Sigmoid colon (tissue), 7 donors: Measurements from ENCODE around the gene PSMB5. TPM values are rescaled to one million over a fixed set of nuclear protein-coding genes. Genes with fewer than 3 reads are reported as not detected.

ENCODE experiments used
- DNase-seq: peaks from one replicate; pipeline ENCODE4 v3.0.0-alpha.2; 2019
- H3K27ac ChIP-seq, 4 donors: fragments of 200-600 bp; sonication (generic); one replicate each; pipeline ENCODE4 v1.5.1; 2016 to 2019; ENCODE audit warnings: mild to moderate bottlenecking in 1 of 4
- H3K27me3 ChIP-seq, 3 donors: fragments of 200-600 bp; sonication (generic); one replicate each; pipeline ENCODE4 v1.5.1; 2019; ENCODE audit warnings: mild to moderate bottlenecking in 1 of 3
- H3K36me3 ChIP-seq, 4 donors: fragments of 200-600 bp; sonication (generic); one replicate each; pipeline ENCODE4 v1.5.1; 2016 to 2019
- H3K4me1 ChIP-seq, 4 donors: fragments of 200-600 bp; sonication (generic); one replicate each; pipeline ENCODE4 v1.5.1; 2017 to 2019
- H3K4me3 ChIP-seq, 4 donors: fragments of 200-600 bp; sonication (generic); one replicate each; pipeline ENCODE4 v1.5.1; 2017 to 2019; ENCODE audit warnings: mild to moderate bottlenecking in 2 of 4, moderate library complexity in 1 of 4
- H3K9me3 ChIP-seq, 4 donors: fragments of 200-600 bp in 3 of 4; sonication (generic) in 3 of 4; one replicate each; pipeline versions ENCODE4 v1.5.1 to v1.6.1; 2013 to 2019
- EP300 ChIP-seq, 4 donors: sonication (generic); formaldehyde crosslinking; IDR thresholded peaks; one replicate each; pipeline ENCODE4 v1.6.1; 2017; ENCODE audit warnings: antibody characterized with exemption in 4 of 4
- POLR2A ChIP-seq, 2 donors: fragments of 450-650 bp; IDR thresholded peaks; one replicate each; pipeline ENCODE4 v1.6.1; 2016; ENCODE audit warnings: antibody characterized with exemption in 2 of 2, mild to moderate bottlenecking in 2 of 2, moderate library complexity in 2 of 2
- POLR2AphosphoS5 ChIP-seq, 4 donors: sonication (generic); formaldehyde crosslinking; IDR thresholded peaks; one replicate each; pipeline ENCODE4 v1.6.1; 2017; ENCODE audit warnings: antibody characterized with exemption in 4 of 4
- WGBS, 2 donors: extraction: QIAGEN DNeasy Blood & Tissue Kit; methylation state at CpG; one replicate each; pipeline ENCODE4 v1.1.7; 2013; 5-methylcytosine and 5-hydroxymethylcytosine counted together
- intact Hi-C: fragments of 100-400 bp; cut with DNase I; formaldehyde crosslinking; loops from one replicate; pipeline ENCODE4 v1.15.1; 2023
- polyA plus RNA-seq, 3 donors: library from polyadenylated mRNA; stranded (reverse); fragments of 200-250 nt; gene quantifications; one replicate each; pipeline ENCODE4 v1.2.3, GENCODE V29; 2013
- total RNA-seq, 4 donors: library from RNA; depleted of rRNA; stranded (reverse); fragments of >200 nt; gene quantifications; one replicate each; pipeline ENCODE4 v1.1.0, GENCODE V29; 2016
- TF ChIP-seq, protein P1 (sequence below), 4 experiments: fragments of 450-650 bp in 3 of 4; fragments of 200-600 bp in 1 of 4; IDR thresholded peaks; one replicate each; pipeline ENCODE4 v1.5.1; 2016 to 2019; ENCODE audit warnings: antibody characterized with exemption in 4 of 4, mild to moderate bottlenecking in 3 of 4, moderate library complexity in 2 of 4
- donor health status: healthy with polysubstance abuse.
- donor health status: Bipolar disorder and iron deficiency.
- donor health status: healthy.

The PSMB5 gene
- total and polyA plus RNA-seq, 7 donors: 113 to 179 (median 141) TPM

DNA sequence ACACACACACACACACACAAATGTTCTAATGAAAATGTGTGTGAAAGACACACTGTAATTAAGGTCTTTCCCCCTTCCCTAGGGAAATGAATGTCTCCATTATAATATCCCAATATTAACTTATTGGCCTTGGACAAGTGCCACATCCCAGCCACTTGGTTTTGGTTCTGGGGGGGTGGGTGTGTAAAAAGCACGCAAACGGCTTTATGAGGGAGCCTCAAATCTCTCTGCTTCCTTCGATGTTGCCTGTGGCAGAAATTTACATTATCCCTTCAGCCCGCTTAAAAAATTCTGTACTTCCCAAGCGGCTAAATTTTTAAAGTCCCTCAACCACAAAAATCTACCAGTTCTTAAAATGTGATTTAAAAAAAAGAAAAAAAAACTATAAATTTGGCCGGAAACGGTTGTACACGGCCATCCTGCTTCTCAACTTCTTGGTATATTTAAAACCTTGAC, 25.2 kb downstream of the PSMB5 start:
- TF ChIP-seq POLR2AphosphoS5 (IDR thresholded peaks at IDR 0.05) (no peak), POLR2A (IDR thresholded peaks at IDR 0.05) (no peak), EP300 (IDR thresholded peaks at IDR 0.05) (no peak)
- TF ChIP-seq, protein P1, sequence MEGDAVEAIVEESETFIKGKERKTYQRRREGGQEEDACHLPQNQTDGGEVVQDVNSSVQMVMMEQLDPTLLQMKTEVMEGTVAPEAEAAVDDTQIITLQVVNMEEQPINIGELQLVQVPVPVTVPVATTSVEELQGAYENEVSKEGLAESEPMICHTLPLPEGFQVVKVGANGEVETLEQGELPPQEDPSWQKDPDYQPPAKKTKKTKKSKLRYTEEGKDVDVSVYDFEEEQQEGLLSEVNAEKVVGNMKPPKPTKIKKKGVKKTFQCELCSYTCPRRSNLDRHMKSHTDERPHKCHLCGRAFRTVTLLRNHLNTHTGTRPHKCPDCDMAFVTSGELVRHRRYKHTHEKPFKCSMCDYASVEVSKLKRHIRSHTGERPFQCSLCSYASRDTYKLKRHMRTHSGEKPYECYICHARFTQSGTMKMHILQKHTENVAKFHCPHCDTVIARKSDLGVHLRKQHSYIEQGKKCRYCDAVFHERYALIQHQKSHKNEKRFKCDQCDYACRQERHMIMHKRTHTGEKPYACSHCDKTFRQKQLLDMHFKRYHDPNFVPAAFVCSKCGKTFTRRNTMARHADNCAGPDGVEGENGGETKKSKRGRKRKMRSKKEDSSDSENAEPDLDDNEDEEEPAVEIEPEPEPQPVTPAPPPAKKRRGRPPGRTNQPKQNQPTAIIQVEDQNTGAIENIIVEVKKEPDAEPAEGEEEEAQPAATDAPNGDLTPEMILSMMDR (IDR thresholded peaks at IDR 0.05): no peak
- Histone ChIP-seq H3K9me3 (no peaks in the 10 kb centered on the region), H3K4me1 (peaks cover 0 to 25% (median 13%) of the 10 kb centered on the region in 4 donors), H3K27me3 (no peaks in the 10 kb centered on the region), H3K4me3 (peak overlapping the region; percentile 27 to 58 (median 56)), H3K27ac (peak overlapping the region; percentile 75 to 86 (median 84)), H3K36me3 (no peaks in the 10 kb centered on the region)
- 10 to 29% methylated on average over 8 of the region's 8 CpGs for WGBS, 2 donors
- intact Hi-C loops: loop anchor here (5.0 kb wide), 1 partner anchor 48 kb away; the partner anchor contains the start of gene CDH24
- DNase-seq: no peak

DNA sequence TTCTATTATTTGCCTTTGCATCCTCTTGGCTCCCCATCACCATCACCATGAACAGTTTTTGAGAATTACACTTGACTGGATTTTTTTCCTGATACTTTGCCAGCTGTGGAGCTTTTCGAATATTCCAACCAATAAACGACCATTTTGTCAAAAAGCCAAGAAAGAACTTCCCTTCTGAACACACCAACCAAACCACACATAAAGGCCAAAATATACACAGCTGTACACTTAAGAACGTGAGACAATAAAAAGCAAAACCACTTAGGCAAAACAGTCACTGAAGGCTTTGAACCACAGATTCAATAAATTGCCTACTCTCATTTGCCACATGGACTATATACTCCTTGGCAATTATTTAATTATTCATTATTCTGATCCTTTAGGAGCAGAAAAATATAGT, 25.9 kb downstream of the PSMB5 start:
- TF ChIP-seq EP300 (IDR thresholded peaks at IDR 0.05): no peak
- TF ChIP-seq, protein P1 (IDR thresholded peaks at IDR 0.05): no peak
- no peak for TF ChIP-seq POLR2AphosphoS5 (IDR thresholded peaks at IDR 0.05)
- TF ChIP-seq POLR2A (IDR thresholded peaks at IDR 0.05): no peak
- Histone ChIP-seq H3K4me3 (no peak overlapping the region), H3K4me1 (peaks cover 0 to 25% (median 13%) of the 10 kb centered on the region in 4 donors), H3K27ac (peak overlapping the region in 1 of 4 donors; percentile 7), H3K36me3 (no peaks in the 10 kb centered on the region), H3K9me3 (no peaks in the 10 kb centered on the region), H3K27me3 (no peaks in the 10 kb centered on the region)
- 14% methylated on average over 3 of the region's 3 CpGs for WGBS, 2 donors
- no peak for DNase-seq
- intact Hi-C loops: loop anchor here (5.0 kb wide), 1 partner anchor 48 kb away; the partner anchor contains the start of gene CDH24

DNA sequence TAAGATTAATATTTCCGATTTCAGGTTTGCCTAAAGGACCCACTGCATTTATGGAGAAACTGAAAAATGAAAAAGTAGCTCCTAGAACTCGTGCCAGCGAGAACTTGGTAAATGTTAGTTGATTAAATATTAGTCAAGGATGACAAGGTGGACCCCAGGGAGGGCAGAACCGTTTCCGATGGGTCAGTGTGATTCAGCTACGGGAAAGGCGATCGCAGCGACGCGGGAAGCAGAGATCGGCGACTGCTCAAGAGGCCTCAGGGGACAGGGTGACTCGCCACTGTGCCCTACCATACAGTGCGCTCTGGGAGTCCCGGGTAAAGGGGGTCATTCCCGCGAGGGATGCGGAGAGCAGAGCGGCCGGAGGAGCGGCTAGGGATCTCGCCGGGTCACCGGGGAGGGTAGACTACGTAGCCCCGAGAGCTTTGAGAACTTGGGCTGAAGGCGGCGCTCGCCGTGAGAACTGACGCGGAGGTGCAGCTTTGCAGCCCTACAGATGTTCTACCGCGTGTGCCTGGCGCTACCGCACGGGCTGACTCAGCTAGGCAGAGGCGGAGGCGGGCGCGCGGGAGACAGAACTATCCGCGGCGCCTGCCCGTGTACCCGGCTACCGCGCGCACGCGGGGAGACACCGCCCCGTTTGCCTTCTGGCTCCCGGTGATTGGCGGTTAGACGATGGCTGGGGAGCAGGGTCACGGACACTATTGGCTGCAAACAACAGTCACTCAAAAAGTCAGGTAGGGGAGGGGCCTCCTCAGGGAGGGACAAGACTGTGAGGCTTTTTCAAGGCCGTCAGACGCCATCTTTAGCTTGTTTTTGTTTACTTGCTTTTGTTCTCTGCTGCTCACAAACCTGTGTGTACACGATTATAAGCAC, 27.9 kb downstream of the PSMB5 start:
- H3K27me3 ChIP-seq: no peaks in the 10 kb centered on the region
- peak overlapping the region; percentile 55 to 76 (median 66) for H3K4me3 ChIP-seq
- intact Hi-C loops: loop anchor here (1.0 to 5.0 kb wide), 3 partner anchors 24 to 51 kb away; partner anchors contain the start of genes AJUBA and CDH24
- H3K4me1 ChIP-seq: peaks cover 0 to 25% (median 13%) of the 10 kb centered on the region in 4 donors
- no peaks in the 10 kb centered on the region for H3K36me3 ChIP-seq
- H3K27ac ChIP-seq: peak overlapping the region; percentile 85 to 96 (median 93)
- TF ChIP-seq POLR2A (IDR thresholded peaks at IDR 0.05) (peak; percentile 80 to 90), POLR2AphosphoS5 (IDR thresholded peaks at IDR 0.05) (peak; percentile 83 to 95 (median 92)), EP300 (IDR thresholded peaks at IDR 0.05) (no peak)
- TF ChIP-seq, protein P1 (IDR thresholded peaks at IDR 0.05): peak in 1 of 4 experiments; percentile 14
- 0 to 1% methylated on average over 62 of the region's 62 CpGs for WGBS, 2 donors
- DNase-seq: peak; percentile 98
- H3K9me3 ChIP-seq: no peaks in the 10 kb centered on the region

DNA sequence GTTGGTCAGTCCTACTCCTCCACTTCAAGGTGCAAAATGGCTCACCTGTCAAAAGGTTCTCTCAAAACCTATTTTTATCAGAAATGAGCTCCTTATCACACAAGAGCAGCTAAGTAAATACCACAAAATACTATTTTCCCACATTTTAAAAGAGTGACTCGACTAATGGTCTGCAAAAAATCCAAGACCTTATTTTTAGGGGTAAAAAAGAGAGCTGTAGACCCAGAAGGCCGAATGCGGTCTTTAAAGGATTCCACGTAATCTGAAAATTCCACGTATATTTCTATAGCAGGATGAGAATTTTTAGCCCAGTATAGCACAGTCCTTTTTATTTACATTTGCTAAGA, 28.5 kb downstream of the PSMB5 start:
- Histone ChIP-seq H3K4me3 (peak overlapping the region; percentile 55 to 76 (median 66)), H3K9me3 (no peaks in the 10 kb centered on the region), H3K36me3 (no peaks in the 10 kb centered on the region), H3K4me1 (peaks cover 0 to 25% (median 13%) of the 10 kb centered on the region in 4 donors), H3K27ac (peak overlapping the region; percentile 85 to 96 (median 93)), H3K27me3 (no peaks in the 10 kb centered on the region)
- intact Hi-C loops: loop anchor here (1.0 to 5.0 kb wide), 3 partner anchors 23 to 51 kb away; partner anchors contain the start of genes AJUBA and CDH24
- TF ChIP-seq POLR2AphosphoS5 (IDR thresholded peaks at IDR 0.05) (no peak), POLR2A (IDR thresholded peaks at IDR 0.05) (no peak), EP300 (IDR thresholded peaks at IDR 0.05) (no peak)
- TF ChIP-seq, protein P1 (IDR thresholded peaks at IDR 0.05): no peak
- 37 to 57% methylated on average over 5 of the region's 5 CpGs for WGBS, 2 donors
- DNase-seq: no peak
